SK-N-SH treated with all-trans-retinoic acid at 6 μM for 48 hours (cell line): ENCODE data around the gene FAM114A1.

ENCODE experiments used
- ARNTL ChIP-seq: fragments of 450-650 bp; formaldehyde crosslinking; IDR thresholded peaks from 2 replicates; pipeline ENCODE4 v1.5.0; 2020; ENCODE audit warnings: low read depth, mild to moderate bottlenecking, moderate library complexity, borderline replicate concordance
- ESRRG ChIP-seq: fragments of 250-450 bp; sonication (Bioruptor Pico); IDR thresholded peaks from 2 replicates; pipeline ENCODE4 v1.6.1; 2021; ENCODE audit warnings: mild to moderate bottlenecking
- PPARA ChIP-seq: fragments of 250-450 bp; sonication (Bioruptor Pico); IDR thresholded peaks from 2 replicates; pipeline ENCODE4 v1.5.0; 2020; ENCODE audit warnings: mild to moderate bottlenecking, borderline replicate concordance
- RARB ChIP-seq: fragments of 250-450 bp; sonication (Bioruptor Pico); IDR thresholded peaks from 2 replicates; pipeline ENCODE4 v1.8.0; 2021; ENCODE audit warnings: mild to moderate bottlenecking, moderate library complexity
- TF ChIP-seq, protein P1 (sequence below): fragments of 250-450 bp; sonication (Bioruptor Pico); IDR thresholded peaks from 2 replicates; pipeline ENCODE4 v1.5.1; 2021; ENCODE audit warnings: mild to moderate bottlenecking, moderate library complexity

DNA sequence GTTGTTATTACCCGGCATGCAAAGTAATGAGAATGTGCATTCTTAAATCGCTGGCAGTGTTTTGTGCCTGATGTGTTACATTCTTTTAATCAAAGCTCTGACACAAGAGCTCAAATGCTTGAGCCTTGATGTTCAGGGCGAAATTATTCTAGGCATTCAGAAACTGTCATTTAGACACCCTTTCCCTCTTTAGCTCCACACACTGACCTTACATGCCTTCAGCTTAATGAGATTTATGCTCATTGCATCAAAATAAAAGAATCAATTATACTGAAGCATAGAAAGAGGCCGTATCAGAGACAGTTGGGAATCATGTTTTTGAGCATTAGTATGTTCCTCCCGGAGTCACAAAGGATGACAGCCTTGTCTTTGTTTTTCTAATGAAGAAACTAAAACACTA, 56.7 kb downstream of the FAM114A1 start:
- no peak for TF ChIP-seq ESRRG (CRISPR knock-in tag)
- no peak for TF ChIP-seq RARB (CRISPR knock-in tag)
- no peak for TF ChIP-seq ARNTL (CRISPR knock-in tag)
- TF ChIP-seq, protein P1, sequence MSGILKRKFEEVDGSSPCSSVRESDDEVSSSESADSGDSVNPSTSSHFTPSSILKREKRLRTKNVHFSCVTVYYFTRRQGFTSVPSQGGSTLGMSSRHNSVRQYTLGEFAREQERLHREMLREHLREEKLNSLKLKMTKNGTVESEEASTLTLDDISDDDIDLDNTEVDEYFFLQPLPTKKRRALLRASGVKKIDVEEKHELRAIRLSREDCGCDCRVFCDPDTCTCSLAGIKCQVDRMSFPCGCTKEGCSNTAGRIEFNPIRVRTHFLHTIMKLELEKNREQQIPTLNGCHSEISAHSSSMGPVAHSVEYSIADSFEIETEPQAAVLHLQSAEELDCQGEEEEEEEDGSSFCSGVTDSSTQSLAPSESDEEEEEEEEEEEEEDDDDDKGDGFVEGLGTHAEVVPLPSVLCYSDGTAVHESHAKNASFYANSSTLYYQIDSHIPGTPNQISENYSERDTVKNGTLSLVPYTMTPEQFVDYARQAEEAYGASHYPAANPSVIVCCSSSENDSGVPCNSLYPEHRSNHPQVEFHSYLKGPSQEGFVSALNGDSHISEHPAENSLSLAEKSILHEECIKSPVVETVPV = no peak
- no peak for TF ChIP-seq PPARA (CRISPR knock-in tag)
